Left ventricle myocardium superior (tissue), 1 donor: Measurements from ENCODE around the gene GLI3. TPM values are rescaled to one million over a fixed set of nuclear protein-coding genes. Genes with fewer than 3 reads are reported as not detected.

Experiments used
- ATAC-seq: fragments of 200-7000 bp; cut with Tn5 transposase; one replicate; pipeline ENCODE4 v1.9.1; 2020; ENCODE audit warnings: mild to moderate bottlenecking, moderate library complexity
- DNase-seq: peaks from one replicate; pipeline ENCODE4 v3.0.0-alpha.2; 2020
- intact Hi-C: fragments of 100-400 bp; cut with micrococcal nuclease; formaldehyde crosslinking; loops from one replicate; pipeline ENCODE4 v1.11.0; 2022
- long read RNA-seq: library from polyadenylated mRNA; unstranded; transcript quantifications from one replicate; pipeline ENCODE4 v2.0.0, GENCODE V29; 2021
- total RNA-seq: library from RNA; stranded (reverse); fragmentation: NEBNext Ultra II Directional; extraction: Animal tissue kit (Norgen Biotek cat#: 25700); gene quantifications from one replicate; pipeline ENCODE4 v1.2.1, GENCODE V29; 2021
- donor health status: DM: no; HTN: yes; CAD: no; lungs with severe emphysema.

GLI3 gene
- total RNA-seq, result 4.4 TPM
- long read RNA-seq, partial matches to known transcripts, result 0 of 3 reads
- long read RNA-seq, other reads (novel, unspliced or antisense), result 2 of 3 reads

- ATAC-seq (peak; percentile 89), DNase-seq (peak; percentile 87)
- intact Hi-C loops, result no loop called here
Measured at GRCh38 chr7:42236976-42237810, at the start of gene GLI3. Gene GLI3, minus strand, starts transcription at chr7:42237209. Its CDS starts 13,956 bp downstream, at chr7:42223253.

DNA sequence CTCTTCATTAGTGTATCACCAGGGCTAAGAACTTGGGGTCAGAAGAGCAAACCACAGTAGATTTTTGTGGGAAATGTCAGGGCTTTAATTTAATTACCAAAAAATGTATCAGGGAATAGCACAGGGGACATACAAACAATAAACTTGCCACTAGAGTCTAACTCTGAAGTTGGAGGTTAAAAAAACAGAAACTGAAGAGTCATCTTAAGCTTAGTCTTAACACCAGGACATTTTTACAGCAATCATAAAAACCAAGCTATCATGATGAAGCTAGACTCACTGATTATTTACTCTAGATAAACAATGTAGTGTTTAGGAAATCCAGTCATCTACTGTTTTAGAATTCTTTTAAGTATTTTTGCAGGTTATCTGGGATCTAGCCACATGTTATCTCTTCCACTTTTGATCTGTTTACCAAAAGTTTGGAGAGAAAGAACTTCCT is 48.4 kb upstream of the GLI3 start:
- intact Hi-C loops, result no loop called here
- no peak for DNase-seq
- ATAC-seq, result no peak

- ATAC-seq, result no peak
- intact Hi-C loops, result no loop called here
- no peak for DNase-seq
Measured at GRCh38 chr7:42283553-42283952, 46.5 kb upstream of the GLI3 start.

DNA sequence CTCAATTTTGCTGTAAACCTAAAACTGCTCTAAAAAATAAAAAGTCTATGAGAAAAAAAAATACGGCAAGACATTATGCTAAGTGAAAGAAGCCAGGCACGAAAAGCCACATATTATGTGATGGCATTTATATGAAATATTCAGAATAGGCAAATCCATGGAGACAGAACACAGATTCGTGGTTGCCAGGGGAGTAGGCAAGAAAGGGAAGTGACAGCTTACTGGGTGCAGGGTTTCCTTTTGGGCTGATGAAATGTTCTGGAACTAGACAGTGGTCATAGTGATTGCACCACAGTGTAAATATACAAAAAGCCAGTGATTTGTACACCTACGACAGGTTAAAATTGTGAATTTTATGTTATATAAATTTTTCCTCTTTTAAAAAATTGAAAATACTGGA is 41.3 kb upstream of the GLI3 start:
- ATAC-seq (no peak), DNase-seq (no peak)
- intact Hi-C loops, result no loop called here

- ATAC-seq (no peak), DNase-seq (no peak)
- intact Hi-C loops, result no loop called here
Measured at GRCh38 chr7:42274053-42274452, 37.0 kb upstream of the GLI3 start.

DNA sequence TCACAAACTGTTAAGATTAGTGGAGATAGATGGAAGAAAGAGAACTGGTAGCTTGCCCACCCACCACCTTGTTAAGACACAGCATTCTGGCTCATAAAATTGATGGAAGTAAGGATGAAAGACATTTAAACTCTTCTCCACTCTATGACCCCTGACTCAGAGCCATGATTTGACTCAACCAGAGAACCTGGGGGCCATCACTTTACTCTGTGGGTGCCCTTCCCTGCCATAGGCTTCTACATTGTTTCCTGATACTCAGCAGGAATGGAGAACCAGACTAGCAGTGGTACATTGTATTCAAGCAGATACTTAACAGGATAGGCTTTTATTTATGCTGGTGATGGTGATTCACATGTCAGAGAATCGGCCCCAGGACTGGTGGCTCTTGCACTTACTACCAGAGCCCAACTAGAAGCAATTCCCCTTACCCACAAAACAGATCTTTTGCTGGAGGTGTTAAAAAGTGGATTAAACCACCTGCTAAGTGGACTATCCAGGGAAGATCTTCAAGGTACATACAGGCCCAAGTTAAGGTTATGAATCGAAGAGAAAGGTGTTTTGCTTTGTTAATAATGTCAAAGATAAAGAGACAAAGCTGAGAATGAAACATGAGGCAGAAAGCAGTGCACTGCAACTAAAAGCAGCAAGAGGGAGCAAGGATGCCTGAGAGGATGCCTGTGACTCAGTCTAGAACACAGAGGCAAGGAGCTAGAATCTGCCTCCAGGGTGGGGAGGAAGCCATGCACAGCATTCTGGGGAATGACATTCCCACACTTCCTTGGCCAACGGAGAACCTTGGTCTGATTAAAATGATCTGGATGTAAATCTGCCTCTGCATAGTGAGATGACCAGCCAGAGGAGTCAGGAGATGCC is 36.0 kb upstream of the GLI3 start:
- intact Hi-C loops, result no loop called here
- ATAC-seq (no peak), DNase-seq (no peak)

DNA sequence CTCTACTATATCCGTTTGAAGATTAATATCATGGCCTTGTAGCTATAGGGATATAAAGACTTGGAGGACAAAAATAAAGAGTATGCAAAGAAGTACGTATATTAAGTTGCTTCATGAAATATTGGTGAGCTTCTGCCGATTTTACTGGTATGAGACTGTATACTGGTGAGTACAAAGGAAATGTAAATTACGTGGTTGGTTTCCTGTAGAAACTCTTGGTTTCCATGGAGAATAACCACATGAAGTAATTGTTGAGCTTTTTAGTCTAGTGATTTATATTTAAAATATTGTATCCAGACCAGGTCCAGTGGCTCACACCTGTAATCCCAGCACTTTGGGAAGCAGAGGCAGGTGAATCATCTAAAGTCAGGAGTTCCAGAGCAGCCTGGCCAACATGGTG is 32.2 kb upstream of the GLI3 start:
- no peak for ATAC-seq
- DNase-seq, result no peak
- intact Hi-C loops, result no loop called here

DNA sequence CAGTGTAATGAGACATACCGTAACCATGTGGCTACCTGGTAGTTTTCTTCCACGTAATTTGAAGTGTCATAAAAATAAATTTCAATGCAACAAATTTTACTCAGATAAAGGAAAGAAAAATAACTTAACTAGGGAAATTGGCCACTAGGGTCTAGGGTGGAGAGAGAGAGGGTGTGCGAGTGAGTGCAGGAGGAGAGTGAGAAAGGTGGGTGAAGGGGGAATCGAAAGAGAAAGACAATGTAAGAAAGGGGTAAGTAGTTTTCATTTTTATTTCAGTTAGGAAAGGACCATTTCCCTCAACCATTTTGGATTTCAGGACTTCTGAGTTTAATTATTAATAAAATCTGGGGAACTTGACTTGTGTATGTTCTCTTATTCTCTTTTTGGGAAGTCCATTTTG is 27.7 kb upstream of the GLI3 start:
- DNase-seq (no peak), ATAC-seq (no peak)
- intact Hi-C loops, result no loop called here

DNA sequence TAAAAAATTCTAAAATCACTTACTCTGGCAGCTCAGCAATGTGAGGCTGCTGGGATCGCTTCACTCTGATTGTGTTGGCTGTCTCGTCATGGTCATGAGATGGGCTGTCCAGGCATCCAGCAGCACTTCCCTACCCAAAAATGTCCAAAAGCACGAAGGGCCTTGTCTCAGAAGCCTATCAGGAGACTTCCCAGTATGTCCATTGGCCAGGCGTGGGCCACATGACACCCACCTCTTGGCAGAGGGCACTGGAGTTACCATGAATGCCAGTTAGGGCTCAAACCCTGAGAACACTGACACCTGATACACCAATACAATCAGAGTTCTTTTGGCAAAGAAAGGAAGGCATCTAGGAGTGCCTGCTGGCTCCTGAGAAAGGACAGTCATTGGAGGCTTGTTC is 27.0 kb upstream of the GLI3 start:
- DNase-seq, result peak; percentile 61
- intact Hi-C loops, result no loop called here
- ATAC-seq, result peak; percentile 97

- intact Hi-C loops, result no loop called here
- DNase-seq (peak; percentile 74), ATAC-seq (peak; percentile 84)
Measured at GRCh38 chr7:42262964-42263363, 26.0 kb upstream of the GLI3 start.

GRCh38 chr7:42254217-42254616 is 17.2 kb upstream of the GLI3 start:
- intact Hi-C loops, result no loop called here

GRCh38 chr7:42253316-42253715 is 16.3 kb upstream of the GLI3 start:
- no peak for ATAC-seq
- no peak for DNase-seq
- intact Hi-C loops, result no loop called here

More at GRCh38 chr7:42254217-42254616, 17.2 kb upstream of the GLI3 start:
- ATAC-seq (peak; percentile 42), DNase-seq (no peak)

- no peak for ATAC-seq
- DNase-seq, result no peak
- intact Hi-C loops, result no loop called here
Measured at GRCh38 chr7:42250411-42250810, 13.4 kb upstream of the GLI3 start.

- DNase-seq (no peak), ATAC-seq (no peak)
- intact Hi-C loops, result no loop called here
Measured at GRCh38 chr7:42248579-42248978, 11.6 kb upstream of the GLI3 start.

DNA sequence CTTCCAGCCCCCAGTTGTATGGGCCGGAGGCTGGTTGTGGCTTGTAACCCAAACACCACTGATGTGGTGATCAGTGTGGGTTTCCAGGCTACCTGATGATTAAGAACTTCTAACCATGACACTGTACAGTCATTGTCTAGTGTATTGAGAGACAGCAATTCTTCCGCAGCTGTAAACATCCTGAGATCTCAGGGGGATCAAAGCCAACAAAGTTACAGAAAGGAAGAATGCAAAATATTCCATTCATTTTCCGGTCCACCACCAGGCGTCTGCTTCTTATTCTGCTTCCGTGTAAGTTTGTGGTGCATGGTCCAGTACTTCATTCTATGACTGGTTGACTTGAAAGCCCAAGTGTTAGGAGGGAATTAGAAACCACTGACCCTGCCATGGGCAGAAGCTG is 10.3 kb upstream of the GLI3 start:
- intact Hi-C loops, result no loop called here
- DNase-seq, result no peak
- no peak for ATAC-seq

GRCh38 chr7:42244828-42245227 is 7.8 kb upstream of the GLI3 start:
- intact Hi-C loops, result no loop called here
- ATAC-seq, result peak; percentile 64
- DNase-seq, result no peak

DNA sequence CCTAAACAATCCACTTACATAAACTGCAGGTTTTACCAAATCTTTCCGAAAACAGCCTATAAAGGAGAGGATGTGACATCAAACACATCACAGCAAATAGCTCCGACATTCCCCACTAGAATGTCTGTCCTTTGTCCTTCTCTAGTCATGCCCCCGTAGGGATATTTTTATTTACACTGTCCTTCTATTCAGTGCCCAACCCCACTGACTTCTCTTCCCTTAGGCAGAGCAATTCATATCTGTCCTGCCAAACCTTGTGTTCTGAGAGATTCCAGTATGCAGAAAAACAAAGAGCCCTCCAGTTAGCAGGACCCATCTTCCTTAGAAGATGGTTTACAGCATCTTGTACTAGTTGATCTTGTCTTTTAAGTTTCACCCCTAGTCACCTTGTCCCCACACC is 5.4 kb upstream of the GLI3 start:
- DNase-seq (no peak), ATAC-seq (no peak)
- intact Hi-C loops, result no loop called here

GRCh38 chr7:42241424-42241823 is 4.4 kb upstream of the GLI3 start:
- no peak for ATAC-seq
- intact Hi-C loops, result no loop called here
- peak; percentile 27 for DNase-seq

DNA sequence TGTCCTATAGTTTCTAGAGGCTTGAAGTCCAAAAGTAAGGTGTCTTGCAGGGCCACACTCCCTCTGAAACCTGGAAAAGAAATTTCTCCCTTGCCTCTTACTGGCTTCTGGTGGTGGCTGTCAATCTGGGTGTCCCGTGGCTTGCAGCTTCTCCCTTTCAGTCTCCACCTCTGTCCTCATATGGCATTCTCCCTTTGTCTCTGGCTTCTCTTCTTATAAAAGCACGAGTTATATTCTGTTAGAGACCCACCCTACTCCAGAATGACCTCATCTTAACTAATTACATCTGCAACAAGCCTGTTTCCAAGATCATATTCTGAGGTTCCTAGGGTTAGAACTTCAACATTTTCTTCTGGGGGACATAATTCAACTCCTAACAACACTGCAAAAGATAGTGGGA is 3.4 kb upstream of the GLI3 start:
- ATAC-seq (no peak), DNase-seq (no peak)
- intact Hi-C loops, result no loop called here

DNA sequence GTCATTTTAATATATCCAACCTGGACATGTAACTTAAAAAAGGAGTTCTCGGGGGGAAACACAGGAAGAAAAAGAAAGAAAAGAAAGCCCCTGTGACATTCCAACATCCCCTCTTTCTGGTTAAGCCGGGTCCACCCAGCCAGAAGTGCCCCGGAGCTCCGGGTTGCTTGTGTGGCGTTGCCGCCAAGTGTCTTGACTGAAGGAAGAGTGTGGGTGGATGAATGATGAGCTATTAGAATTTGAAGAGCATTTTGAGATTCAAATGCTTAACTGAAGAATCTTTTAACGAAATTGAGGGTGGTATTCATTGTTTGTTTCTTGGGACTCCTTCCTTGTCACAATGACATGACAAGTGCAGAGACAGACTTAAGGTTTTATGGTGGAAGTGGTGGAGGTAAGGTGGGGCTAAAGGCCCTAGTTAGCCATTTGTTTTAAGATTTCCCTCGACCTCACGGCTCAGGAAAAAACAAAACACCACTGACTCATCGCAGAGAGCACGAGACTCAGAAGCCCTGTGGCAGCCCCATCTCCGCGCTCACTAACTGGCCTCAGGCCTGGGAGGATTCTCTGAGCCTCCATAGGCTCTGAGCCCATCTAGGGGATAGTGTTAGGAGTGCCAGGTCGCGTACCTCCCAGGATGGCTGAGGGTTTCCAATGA is 1.8 kb upstream of the GLI3 start:
- DNase-seq (no peak), ATAC-seq (no peak)
- intact Hi-C loops, result no loop called here
